ENCODE data around the gene CMTM1. TPM values are rescaled to one million over a fixed set of nuclear protein-coding genes. Genes with fewer than 3 reads are reported as not detected.

The CMTM1 gene
- total RNA-seq, 1 experiment from 2014 or later: 2.6 TPM

DNA sequence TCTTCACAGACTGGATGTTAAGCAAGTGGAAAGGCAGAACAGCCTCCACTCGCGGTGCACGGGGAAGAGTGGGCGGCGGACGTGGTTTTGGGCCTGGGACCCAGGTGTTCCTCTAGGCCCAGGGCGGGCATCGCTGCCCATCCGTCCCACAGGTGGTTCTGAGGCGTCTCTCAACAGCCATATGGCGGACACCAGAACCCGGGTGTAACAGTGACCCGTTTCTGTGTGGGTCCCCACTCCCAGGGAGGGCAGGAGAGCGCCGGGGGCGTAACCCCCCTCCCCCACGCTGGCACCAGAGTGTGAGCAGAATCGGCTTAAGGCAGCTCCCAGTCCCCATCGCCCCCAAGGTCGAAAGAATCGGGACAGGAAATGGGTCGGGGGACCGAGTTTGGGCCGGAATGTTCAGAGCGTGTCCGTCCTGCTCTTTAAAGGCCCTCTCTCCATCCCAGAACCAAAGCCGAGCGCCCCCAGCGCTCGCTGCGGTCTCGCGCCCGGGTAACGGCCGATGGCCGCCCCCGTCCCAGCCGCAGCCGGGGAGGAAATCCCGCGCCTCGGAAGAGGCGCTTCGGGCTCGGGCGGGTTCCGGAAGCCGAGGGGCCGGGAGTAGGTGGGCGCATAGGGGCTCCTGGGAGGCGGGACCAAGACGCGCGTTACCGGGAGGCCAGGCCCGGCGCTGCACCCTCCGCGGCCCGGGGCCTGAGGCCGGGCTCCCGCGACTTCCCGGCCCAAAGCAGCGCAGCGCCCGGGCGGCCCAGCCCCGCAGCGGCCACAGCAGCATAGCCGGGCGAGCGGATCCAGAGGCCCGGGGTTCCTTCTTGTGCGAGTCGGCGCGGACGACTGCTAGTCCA lies 16.7 kb upstream of the CMTM1 start, which contains the start of gene TK2:
TK2 (minus strand) TSS at position 839 of the 848 bp plus-strand sequence; CDS start at position 778, 61 bp downstream.
- peak within 1 kb of the TSS; percentile 85 for H4K5ac ChIP-seq (ENCODE audit: insufficient read length, low read depth, low read length)
- peak within 1 kb of the TSS; percentile 52 for H2BK12ac ChIP-seq (ENCODE audit: insufficient read length, low read depth, low read length)
- H2BK20ac ChIP-seq (ENCODE audit: low read depth, low read length, poor library complexity, severe bottlenecking): no peak within 1 kb of the TSS
- H2AFZ ChIP-seq (ENCODE audit: low read length): peak within 1 kb of the TSS; percentile 67
- peak; percentile 74 for DNase-seq
- no peak within 1 kb of the TSS for H2BK15ac ChIP-seq (ENCODE audit: low read depth, low read length)
- peak within 1 kb of the TSS; percentile 16 to 93 (median 33); a peak in 5 of 7 replicates for H3K27ac Mint-ChIP-seq
- H3K9me3 Mint-ChIP-seq: peaks cover 3 to 5% of the 10 kb centered on the region in 2 experiments; a peak in 2 of 5 replicates
- 0 out of 2 replicates have a peak within 1 kb of the TSS, but pooled peaks have one; percentile 27 for H3K4ac ChIP-seq (ENCODE audit: low read depth, low read length)
- H4K20me1 ChIP-seq (ENCODE audit: control insufficient read depth, insufficient read depth, insufficient read length): no peaks in the 10 kb centered on the region
- peaks cover 19% of the 10 kb centered on the region for H3K27me3 Mint-ChIP-seq (ENCODE audit: low read depth)
- WGBS (ENCODE audit: extremely low coverage, insufficient read length, low lambda C conversion rate): no CpG with 5 or more reads among the region's 80 CpGs
- no peak within 1 kb of the TSS for H2BK5ac ChIP-seq (ENCODE audit: insufficient read length, low read length)
- H3K36me3 Mint-ChIP-seq (ENCODE audit: insufficient read depth in 1 of 3, low read depth in 3 of 3): peaks cover 2 to 13% (median 4%) of the 10 kb centered on the region in 3 experiments; a peak in 5 of 7 replicates
- peak within 1 kb of the TSS; percentile 98 for H3K14ac ChIP-seq (ENCODE audit: insufficient read depth, low read length)
- peaks cover 12% of the 10 kb centered on the region for H3K23me2 ChIP-seq (ENCODE audit: insufficient read length, low read depth, low read length, poor library complexity, severe bottlenecking)
- H4K91ac ChIP-seq (ENCODE audit: insufficient read length, low read depth, low read length): peak within 1 kb of the TSS; percentile 76
- peaks cover 13 to 19% of the 10 kb centered on the region in 2 experiments for H3K4me1 Mint-ChIP-seq
- H2AK5ac ChIP-seq (ENCODE audit: insufficient read length, low read length): no peak within 1 kb of the TSS
- peak within 1 kb of the TSS; percentile 68 for H4K8ac ChIP-seq (replicated peaks; ENCODE audit: insufficient read length, low read depth, low read length)
- H3K9me3 ChIP-seq (ENCODE audit: control insufficient read depth, low read depth, low read length): no peaks in the 10 kb centered on the region
- H3K4me3 Mint-ChIP-seq: peak within 1 kb of the TSS; percentile 71 to 79
- H3K79me1 ChIP-seq (ENCODE audit: insufficient read depth, low read depth, low read length, poor library complexity, severe bottlenecking): no peaks in the 10 kb centered on the region
- H3K79me2 ChIP-seq (ENCODE audit: insufficient read depth, low read length): no peaks in the 10 kb centered on the region
- TF ChIP-seq, protein P1, sequence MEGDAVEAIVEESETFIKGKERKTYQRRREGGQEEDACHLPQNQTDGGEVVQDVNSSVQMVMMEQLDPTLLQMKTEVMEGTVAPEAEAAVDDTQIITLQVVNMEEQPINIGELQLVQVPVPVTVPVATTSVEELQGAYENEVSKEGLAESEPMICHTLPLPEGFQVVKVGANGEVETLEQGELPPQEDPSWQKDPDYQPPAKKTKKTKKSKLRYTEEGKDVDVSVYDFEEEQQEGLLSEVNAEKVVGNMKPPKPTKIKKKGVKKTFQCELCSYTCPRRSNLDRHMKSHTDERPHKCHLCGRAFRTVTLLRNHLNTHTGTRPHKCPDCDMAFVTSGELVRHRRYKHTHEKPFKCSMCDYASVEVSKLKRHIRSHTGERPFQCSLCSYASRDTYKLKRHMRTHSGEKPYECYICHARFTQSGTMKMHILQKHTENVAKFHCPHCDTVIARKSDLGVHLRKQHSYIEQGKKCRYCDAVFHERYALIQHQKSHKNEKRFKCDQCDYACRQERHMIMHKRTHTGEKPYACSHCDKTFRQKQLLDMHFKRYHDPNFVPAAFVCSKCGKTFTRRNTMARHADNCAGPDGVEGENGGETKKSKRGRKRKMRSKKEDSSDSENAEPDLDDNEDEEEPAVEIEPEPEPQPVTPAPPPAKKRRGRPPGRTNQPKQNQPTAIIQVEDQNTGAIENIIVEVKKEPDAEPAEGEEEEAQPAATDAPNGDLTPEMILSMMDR (conservative IDR thresholded peaks at IDR 0.05): no peak; the same call in 2 of the 3 replicates
- no peaks in the 10 kb centered on the region for H3K4me1 ChIP-seq (ENCODE audit: insufficient read depth, low read length)
- no peak within 1 kb of the TSS for H3K23ac ChIP-seq (ENCODE audit: insufficient read length, low read depth, low read length)
- H3K18ac ChIP-seq (ENCODE audit: insufficient read length, low read depth, low read length): peak within 1 kb of the TSS; percentile 94
- no peak within 1 kb of the TSS for H3K27ac ChIP-seq (ENCODE audit: insufficient read length, low read depth, low read length)
- no peak within 1 kb of the TSS for H3T11ph ChIP-seq (ENCODE audit: low read length)
- peak within 1 kb of the TSS; percentile 89 for H3K4me2 ChIP-seq (ENCODE audit: insufficient read depth, insufficient read length, low read length)
- H3K56ac ChIP-seq (ENCODE audit: insufficient read length, low read depth, low read length): no peak within 1 kb of the TSS
- no peak within 1 kb of the TSS for H2BK120ac ChIP-seq (ENCODE audit: low read depth, low read length, poor library complexity, severe bottlenecking)
- peak within 1 kb of the TSS; percentile 87 for H3K9ac ChIP-seq (ENCODE audit: extremely low read depth, insufficient read length, low read length)
- no peaks in the 10 kb centered on the region; the same call in 1 of the 2 replicates for H3K27me3 ChIP-seq (ENCODE audit: insufficient read depth, low read length)

Measured in H9 (cell line).